Ascending aorta (tissue), 2 donors: ENCODE results near the gene HTRA3. TPM values are rescaled to one million over a fixed set of nuclear protein-coding genes. Genes with fewer than 3 reads are reported as not detected.
A peak's percentile ranks its signal among the peaks of the same experiment; 100 is the strongest.

Experiments used
- DNase-seq, 2 donors: peaks; one replicate each; pipeline ENCODE4 v3.0.0-alpha.2; 2019; ENCODE audit warnings: low spot score in 2 of 2
- H3K27ac ChIP-seq, 2 donors: fragments of 200-600 bp; sonication (generic); one replicate each; pipeline ENCODE4 v1.5.1; 2016 to 2017; ENCODE audit warnings: mild to moderate bottlenecking in 1 of 2
- H3K27me3 ChIP-seq: fragments of 200-600 bp; sonication (generic); one replicate; pipeline ENCODE4 v1.5.1; 2017
- H3K36me3 ChIP-seq, 2 donors: fragments of 200-600 bp; sonication (generic); one replicate each; pipeline ENCODE4 v1.5.1; 2016
- H3K4me1 ChIP-seq, 2 donors: fragments of 200-600 bp; sonication (generic); one replicate each; pipeline ENCODE4 v1.5.1; 2016 to 2017; ENCODE audit warnings: mild to moderate bottlenecking in 1 of 2
- H3K4me3 ChIP-seq, 2 donors: fragments of 200-600 bp; sonication (generic); one replicate each; pipeline ENCODE4 v1.5.1; 2016 to 2017; ENCODE audit warnings: mild to moderate bottlenecking in 1 of 2
- H3K9me3 ChIP-seq, 2 donors: fragments of 200-600 bp; sonication (generic); one replicate each; pipeline ENCODE4 v1.5.1; 2016
- intact Hi-C: fragments of 100-400 bp; cut with DNase I; formaldehyde crosslinking; loops from one replicate; pipeline ENCODE4 v1.15.1; 2023
- total RNA-seq: library from RNA; depleted of rRNA; stranded (reverse); fragments of >200 nt; gene quantifications from one replicate; pipeline ENCODE4 v1.1.0, GENCODE V29; 2016
- TF ChIP-seq, protein P1 (sequence below), 3 experiments: fragments of 200-600 bp in 2 of 3; fragments of 450-650 bp in 1 of 3; sonication (generic) in 2 of 3; IDR thresholded peaks; one replicate each; pipeline ENCODE4 v1.5.1; 2016 to 2019; ENCODE audit warnings: antibody characterized with exemption in 3 of 3, mild to moderate bottlenecking in 1 of 3, moderate library complexity in 1 of 3

The HTRA3 gene
- total RNA-seq, 1 donor from 2014 or later = 52.6 TPM

DNA sequence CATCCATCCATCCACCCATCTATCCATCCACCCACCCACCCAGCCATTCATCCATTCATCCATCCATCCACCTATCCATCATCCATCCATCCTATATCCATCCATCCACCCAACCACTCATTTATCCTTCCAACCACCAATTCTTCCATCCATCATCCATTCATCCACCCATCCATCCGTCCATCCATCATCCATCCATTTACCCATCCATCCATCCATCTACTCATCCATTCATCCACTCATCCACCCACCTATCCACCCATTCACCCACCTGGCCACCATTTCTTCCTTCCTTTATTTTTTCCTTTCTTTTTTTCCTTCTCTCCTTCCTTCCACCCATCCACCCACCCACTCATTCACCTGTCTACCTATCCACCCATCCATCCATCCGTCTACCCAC, 25.2 kb downstream of the HTRA3 start:
- no peaks in the 10 kb centered on the region for H3K36me3 ChIP-seq
- no peaks in the 10 kb centered on the region for H3K9me3 ChIP-seq
- no peaks in the 10 kb centered on the region for H3K4me1 ChIP-seq
- intact Hi-C loops = no loop called here
- H3K27me3 ChIP-seq = no peaks in the 10 kb centered on the region
- TF ChIP-seq, protein P1, sequence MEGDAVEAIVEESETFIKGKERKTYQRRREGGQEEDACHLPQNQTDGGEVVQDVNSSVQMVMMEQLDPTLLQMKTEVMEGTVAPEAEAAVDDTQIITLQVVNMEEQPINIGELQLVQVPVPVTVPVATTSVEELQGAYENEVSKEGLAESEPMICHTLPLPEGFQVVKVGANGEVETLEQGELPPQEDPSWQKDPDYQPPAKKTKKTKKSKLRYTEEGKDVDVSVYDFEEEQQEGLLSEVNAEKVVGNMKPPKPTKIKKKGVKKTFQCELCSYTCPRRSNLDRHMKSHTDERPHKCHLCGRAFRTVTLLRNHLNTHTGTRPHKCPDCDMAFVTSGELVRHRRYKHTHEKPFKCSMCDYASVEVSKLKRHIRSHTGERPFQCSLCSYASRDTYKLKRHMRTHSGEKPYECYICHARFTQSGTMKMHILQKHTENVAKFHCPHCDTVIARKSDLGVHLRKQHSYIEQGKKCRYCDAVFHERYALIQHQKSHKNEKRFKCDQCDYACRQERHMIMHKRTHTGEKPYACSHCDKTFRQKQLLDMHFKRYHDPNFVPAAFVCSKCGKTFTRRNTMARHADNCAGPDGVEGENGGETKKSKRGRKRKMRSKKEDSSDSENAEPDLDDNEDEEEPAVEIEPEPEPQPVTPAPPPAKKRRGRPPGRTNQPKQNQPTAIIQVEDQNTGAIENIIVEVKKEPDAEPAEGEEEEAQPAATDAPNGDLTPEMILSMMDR (IDR thresholded peaks at IDR 0.05) = no peak
- peak in 1 of 2 donors; percentile 28 for DNase-seq
- H3K4me3 ChIP-seq = no peak overlapping the region
- H3K27ac ChIP-seq = no peak overlapping the region

- peak in 1 of 2 donors; percentile 53 for DNase-seq
- no peak overlapping the region for H3K27ac ChIP-seq
- no peaks in the 10 kb centered on the region for H3K27me3 ChIP-seq
- H3K4me1 ChIP-seq = no peaks in the 10 kb centered on the region
- H3K4me3 ChIP-seq = no peak overlapping the region
- TF ChIP-seq, protein P1 (IDR thresholded peaks at IDR 0.05) = no peak
- intact Hi-C loops = no loop called here
- H3K9me3 ChIP-seq = no peaks in the 10 kb centered on the region
- no peaks in the 10 kb centered on the region for H3K36me3 ChIP-seq
These were observed 25.9 kb downstream of the HTRA3 start for GRCh38 chr4:8295471-8295870.

GRCh38 chr4:8296491-8296890, 26.9 kb downstream of the HTRA3 start:
- H3K27me3 ChIP-seq = no peaks in the 10 kb centered on the region
- intact Hi-C loops = no loop called here
- no peaks in the 10 kb centered on the region for H3K36me3 ChIP-seq
- no peaks in the 10 kb centered on the region for H3K4me1 ChIP-seq
- peak in 1 of 2 donors; percentile 33 for DNase-seq
- no peaks in the 10 kb centered on the region for H3K9me3 ChIP-seq
- H3K4me3 ChIP-seq = no peak overlapping the region
- H3K27ac ChIP-seq = no peak overlapping the region
- TF ChIP-seq, protein P1 (IDR thresholded peaks at IDR 0.05) = no peak

DNA sequence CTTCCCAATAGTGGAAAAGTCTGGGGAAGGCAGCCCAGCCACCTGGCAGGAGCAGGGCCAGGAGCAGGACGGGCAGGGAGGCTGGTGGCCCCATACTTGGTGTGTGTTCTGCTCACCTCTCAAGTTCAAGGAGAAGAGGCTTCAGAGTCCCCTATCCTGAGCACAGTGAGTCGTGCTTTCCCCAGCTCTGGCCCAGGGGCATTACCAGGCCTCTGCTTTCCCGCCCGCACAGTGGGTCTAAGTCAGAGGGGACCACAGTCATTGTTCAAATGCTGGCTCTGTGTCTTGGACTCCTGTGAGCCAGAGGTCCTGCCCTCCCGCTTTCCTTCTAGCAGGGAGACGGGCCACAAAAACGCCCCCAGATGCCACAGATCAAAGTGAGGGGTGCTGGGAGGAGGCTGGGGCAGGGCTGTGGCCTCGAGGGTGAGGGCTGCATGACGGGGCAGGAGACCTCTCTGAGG, 27.6 kb downstream of the HTRA3 start:
- peak in 1 of 2 donors; percentile 52 for DNase-seq
- H3K9me3 ChIP-seq = no peaks in the 10 kb centered on the region
- TF ChIP-seq, protein P1 (IDR thresholded peaks at IDR 0.05) = no peak
- H3K36me3 ChIP-seq = no peaks in the 10 kb centered on the region
- H3K27ac ChIP-seq = no peak overlapping the region
- H3K4me1 ChIP-seq = no peaks in the 10 kb centered on the region
- no peak overlapping the region for H3K4me3 ChIP-seq
- H3K27me3 ChIP-seq = no peaks in the 10 kb centered on the region
- intact Hi-C loops = no loop called here

- H3K27me3 ChIP-seq = no peaks in the 10 kb centered on the region
- no peak overlapping the region for H3K27ac ChIP-seq
- intact Hi-C loops = no loop called here
- H3K4me1 ChIP-seq = no peaks in the 10 kb centered on the region
- peaks cover 0 to 2% of the 10 kb centered on the region in 2 donors for H3K36me3 ChIP-seq
- peak in 1 of 2 donors; percentile 47 for DNase-seq
- H3K9me3 ChIP-seq = no peaks in the 10 kb centered on the region
- TF ChIP-seq, protein P1 (IDR thresholded peaks at IDR 0.05) = no peak
- H3K4me3 ChIP-seq = no peak overlapping the region
These were observed 28.3 kb downstream of the HTRA3 start for GRCh38 chr4:8297691-8298485.
